Vagina (tissue), 2 donors: ENCODE measurements around the gene NCAPG2.

Source experiments
- POLR2AphosphoS5 ChIP-seq, 2 donors: sonication (generic); formaldehyde crosslinking; IDR thresholded peaks; one replicate each; pipeline ENCODE4 v1.9.0; 2017; ENCODE audit warnings: antibody characterized with exemption in 2 of 2, mild to moderate bottlenecking in 2 of 2, low read depth in 1 of 2; ENCODE audit not compliant: insufficient read depth in 1 of 2
- TF ChIP-seq, protein P1 (sequence below), 3 experiments: fragments of 450-650 bp in 2 of 3; fragments of 200-600 bp in 1 of 3; sonication (generic) in 1 of 3; IDR thresholded peaks; one replicate each; pipeline ENCODE4 v1.5.1; 2017 to 2019; ENCODE audit warnings: antibody characterized with exemption in 3 of 3, mild to moderate bottlenecking in 2 of 3, moderate library complexity in 2 of 3

DNA sequence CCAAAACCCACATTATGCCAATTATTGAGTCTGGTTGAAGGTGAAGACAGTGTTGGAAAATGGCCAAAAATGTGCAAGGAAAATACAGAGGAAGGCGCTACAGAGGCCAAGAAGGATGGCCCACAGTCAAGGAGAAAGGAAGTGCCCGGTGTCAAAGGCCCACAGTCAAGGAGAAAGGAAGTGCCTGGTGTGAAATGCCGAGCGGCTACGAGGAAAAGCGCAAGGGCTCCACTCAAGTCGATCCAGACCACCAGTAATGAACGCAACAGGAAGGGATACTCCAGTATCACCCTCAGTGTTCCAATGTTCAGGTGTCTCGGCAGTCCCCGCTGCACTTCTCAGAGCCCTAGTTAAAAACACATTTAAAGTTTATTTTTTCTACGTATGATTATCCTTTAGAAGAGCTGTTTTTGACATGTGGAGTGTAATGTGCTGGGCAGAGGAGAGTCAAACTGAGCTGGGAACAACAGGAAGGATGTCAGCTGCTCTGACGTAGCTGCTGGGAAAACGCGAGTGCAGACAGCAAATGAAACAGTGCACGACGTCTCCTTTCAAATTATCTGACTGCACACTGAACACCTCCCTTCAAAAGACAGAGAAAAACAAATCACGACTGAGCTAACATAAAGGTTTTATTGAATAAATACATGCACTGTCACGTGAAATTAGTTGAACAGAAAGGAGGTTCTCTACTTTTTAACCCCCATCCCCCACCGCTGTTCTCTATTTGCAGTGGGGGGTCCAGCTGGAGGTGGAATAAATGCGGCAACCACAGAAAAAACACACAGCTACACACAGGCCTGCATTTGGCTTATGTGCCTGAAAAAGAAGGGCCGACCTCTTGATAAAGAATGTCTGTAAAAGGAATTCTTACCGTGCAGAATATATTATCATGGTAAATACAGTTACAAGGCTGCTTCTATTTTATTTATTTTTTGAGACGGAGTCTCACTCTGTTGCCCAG, 26.1 kb upstream of the NCAPG2 start:
- TF ChIP-seq, protein P1, sequence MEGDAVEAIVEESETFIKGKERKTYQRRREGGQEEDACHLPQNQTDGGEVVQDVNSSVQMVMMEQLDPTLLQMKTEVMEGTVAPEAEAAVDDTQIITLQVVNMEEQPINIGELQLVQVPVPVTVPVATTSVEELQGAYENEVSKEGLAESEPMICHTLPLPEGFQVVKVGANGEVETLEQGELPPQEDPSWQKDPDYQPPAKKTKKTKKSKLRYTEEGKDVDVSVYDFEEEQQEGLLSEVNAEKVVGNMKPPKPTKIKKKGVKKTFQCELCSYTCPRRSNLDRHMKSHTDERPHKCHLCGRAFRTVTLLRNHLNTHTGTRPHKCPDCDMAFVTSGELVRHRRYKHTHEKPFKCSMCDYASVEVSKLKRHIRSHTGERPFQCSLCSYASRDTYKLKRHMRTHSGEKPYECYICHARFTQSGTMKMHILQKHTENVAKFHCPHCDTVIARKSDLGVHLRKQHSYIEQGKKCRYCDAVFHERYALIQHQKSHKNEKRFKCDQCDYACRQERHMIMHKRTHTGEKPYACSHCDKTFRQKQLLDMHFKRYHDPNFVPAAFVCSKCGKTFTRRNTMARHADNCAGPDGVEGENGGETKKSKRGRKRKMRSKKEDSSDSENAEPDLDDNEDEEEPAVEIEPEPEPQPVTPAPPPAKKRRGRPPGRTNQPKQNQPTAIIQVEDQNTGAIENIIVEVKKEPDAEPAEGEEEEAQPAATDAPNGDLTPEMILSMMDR (IDR thresholded peaks at IDR 0.05) = no peak
- TF ChIP-seq POLR2AphosphoS5 (IDR thresholded peaks at IDR 0.05; ENCODE audit: insufficient read depth in 1 of 2, low read depth in 1 of 2) = no peak
